ENCODE measurements around the gene MKS1. TPM values are rescaled to one million over a fixed set of nuclear protein-coding genes. Genes with fewer than 3 reads are reported as not detected.

The MKS1 gene
- total RNA-seq, 1 experiment from 2014 or later = 23.9 TPM

DNA sequence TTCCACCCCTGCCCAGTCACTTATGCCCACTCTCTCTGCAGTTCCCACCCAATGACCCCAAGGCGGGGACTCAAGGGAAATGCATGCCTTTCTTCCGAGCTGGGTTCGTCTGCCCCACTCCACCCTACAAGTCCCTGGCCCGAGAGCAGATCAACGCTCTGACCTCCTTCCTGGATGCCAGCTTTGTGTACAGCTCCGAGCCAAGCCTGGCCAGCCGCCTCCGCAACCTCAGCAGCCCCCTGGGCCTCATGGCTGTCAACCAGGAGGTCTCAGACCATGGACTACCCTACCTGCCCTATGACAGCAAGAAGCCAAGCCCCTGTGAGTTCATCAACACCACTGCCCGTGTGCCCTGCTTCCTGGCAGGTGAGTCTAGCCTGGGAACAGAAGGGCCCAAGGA, 33.1 kb upstream of the MKS1 start:
- H3K79me2 ChIP-seq (ENCODE audit: low read length) = no peaks in the 10 kb centered on the region
- H4K20me1 ChIP-seq (ENCODE audit: low read length) = no peaks in the 10 kb centered on the region
- peaks cover 5% of the 10 kb centered on the region; the same call in 1 of the 2 replicates for H3K4me1 ChIP-seq (ENCODE audit: insufficient read depth, low read length)
- H3K36me3 ChIP-seq (ENCODE audit: low read depth, low read length) = no peaks in the 10 kb centered on the region
- H2AFZ ChIP-seq (ENCODE audit: low read length) = no peak overlapping the region
- no TSS peak for BruUV-seq (replicated peaks)
- ATAC-seq (no peak), DNase-seq (no peak)
- H3K9me3 ChIP-seq (ENCODE audit: low read length) = no peaks in the 10 kb centered on the region
- intact Hi-C loops (cut with micrococcal nuclease) = no loop called here
- H3F3A ChIP-seq (ENCODE audit: low read length, unreplicated experiment) = no peaks in the 10 kb centered on the region
- no peak overlapping the region for H3K9ac ChIP-seq (ENCODE audit: low read length)
- H3K27ac ChIP-seq (ENCODE audit: low read length) = no peak overlapping the region
- no peaks in the 10 kb centered on the region for H3K9me2 ChIP-seq (replicated peaks; ENCODE audit: low read length)
- H3K27me3 ChIP-seq (ENCODE audit: low read length) = peaks cover 36% of the 10 kb centered on the region
- POLR2A ChIA-PET (ENCODE audit: unreplicated experiment) = no interaction called here
- TF ChIP-seq EZH2 (IDR thresholded peaks at IDR 0.05; ENCODE audit: low read length, unreplicated experiment) (no peak), EZH2phosphoT487 (IDR thresholded peaks at IDR 0.05; ENCODE audit: borderline replicate concordance, low read length) (no peak)
- TF ChIP-seq, protein P1, sequence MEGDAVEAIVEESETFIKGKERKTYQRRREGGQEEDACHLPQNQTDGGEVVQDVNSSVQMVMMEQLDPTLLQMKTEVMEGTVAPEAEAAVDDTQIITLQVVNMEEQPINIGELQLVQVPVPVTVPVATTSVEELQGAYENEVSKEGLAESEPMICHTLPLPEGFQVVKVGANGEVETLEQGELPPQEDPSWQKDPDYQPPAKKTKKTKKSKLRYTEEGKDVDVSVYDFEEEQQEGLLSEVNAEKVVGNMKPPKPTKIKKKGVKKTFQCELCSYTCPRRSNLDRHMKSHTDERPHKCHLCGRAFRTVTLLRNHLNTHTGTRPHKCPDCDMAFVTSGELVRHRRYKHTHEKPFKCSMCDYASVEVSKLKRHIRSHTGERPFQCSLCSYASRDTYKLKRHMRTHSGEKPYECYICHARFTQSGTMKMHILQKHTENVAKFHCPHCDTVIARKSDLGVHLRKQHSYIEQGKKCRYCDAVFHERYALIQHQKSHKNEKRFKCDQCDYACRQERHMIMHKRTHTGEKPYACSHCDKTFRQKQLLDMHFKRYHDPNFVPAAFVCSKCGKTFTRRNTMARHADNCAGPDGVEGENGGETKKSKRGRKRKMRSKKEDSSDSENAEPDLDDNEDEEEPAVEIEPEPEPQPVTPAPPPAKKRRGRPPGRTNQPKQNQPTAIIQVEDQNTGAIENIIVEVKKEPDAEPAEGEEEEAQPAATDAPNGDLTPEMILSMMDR (conservative IDR thresholded peaks at IDR 0.05; ENCODE audit: low read depth, low read length) = no peak
- no peak overlapping the region for H3K4me2 ChIP-seq (ENCODE audit: low read length)
- CTCF ChIA-PET = no interaction called here
- no peak overlapping the region for H3K4me3 ChIP-seq (ENCODE audit: low read length)

DNA sequence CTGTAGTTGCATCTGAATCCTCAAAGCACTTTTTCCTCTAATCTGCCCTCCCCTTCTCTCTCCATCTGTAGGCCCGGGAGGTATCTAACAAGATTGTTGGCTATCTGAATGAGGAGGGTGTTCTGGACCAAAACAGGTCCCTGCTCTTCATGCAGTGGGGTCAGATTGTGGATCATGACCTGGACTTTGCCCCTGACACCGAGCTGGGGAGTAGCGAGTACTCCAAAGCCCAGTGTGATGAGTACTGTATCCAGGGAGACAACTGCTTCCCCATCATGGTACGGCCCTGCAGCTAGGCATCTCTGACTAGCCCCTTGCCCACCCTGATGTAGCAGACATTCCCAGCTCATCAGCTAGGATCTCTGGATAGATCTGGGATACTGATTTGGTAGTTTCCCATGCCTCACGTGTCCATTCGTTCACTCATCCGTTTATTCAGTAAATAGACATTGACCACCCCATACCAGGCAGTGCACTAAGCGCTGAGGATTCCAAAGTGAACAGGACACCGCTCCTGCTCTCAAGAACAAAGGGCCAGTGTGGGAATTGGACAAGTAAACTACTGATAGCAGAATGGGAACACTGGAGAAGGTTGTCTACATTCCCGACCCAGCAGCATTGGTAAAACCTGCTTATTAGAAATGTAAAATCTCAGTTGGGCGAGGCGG, 31.4 kb upstream of the MKS1 start:
- Histone ChIP-seq H3K9me2 (replicated peaks; ENCODE audit: low read length) (no peaks in the 10 kb centered on the region), H3K27me3 (ENCODE audit: low read length) (peaks cover 35% of the 10 kb centered on the region), H3K4me2 (ENCODE audit: low read length) (no peak overlapping the region), H3K27ac (ENCODE audit: low read length) (no peak overlapping the region), H3K4me1 (ENCODE audit: insufficient read depth, low read length) (peaks cover 5% of the 10 kb centered on the region; the same call in 1 of the 2 replicates), H3K79me2 (ENCODE audit: low read length) (no peaks in the 10 kb centered on the region), H3K9ac (ENCODE audit: low read length) (no peak overlapping the region), H4K20me1 (ENCODE audit: low read length) (no peaks in the 10 kb centered on the region), H3F3A (ENCODE audit: low read length, unreplicated experiment) (no peaks in the 10 kb centered on the region), H3K4me3 (ENCODE audit: low read length) (no peak overlapping the region), H2AFZ (ENCODE audit: low read length) (peak overlapping the region; percentile 84; the same call in 1 of the 2 replicates), H3K9me3 (ENCODE audit: low read length) (no peaks in the 10 kb centered on the region), H3K36me3 (ENCODE audit: low read depth, low read length) (no peaks in the 10 kb centered on the region)
- BruUV-seq (replicated peaks) = no TSS peak
- TF ChIP-seq, protein P1 (conservative IDR thresholded peaks at IDR 0.05; ENCODE audit: low read depth, low read length) = no peak
- TF ChIP-seq EZH2 (IDR thresholded peaks at IDR 0.05; ENCODE audit: low read length, unreplicated experiment) (no peak), EZH2phosphoT487 (IDR thresholded peaks at IDR 0.05; ENCODE audit: borderline replicate concordance, low read length) (no peak)
- intact Hi-C loops (cut with micrococcal nuclease) = no loop called here
- DNase-seq (no peak), ATAC-seq (no peak)
- ChIA-PET CTCF (interaction anchor here (0.8 kb wide), 2 partner anchors 129 to 167 kb away, joined by 4 to 8 read pairs; partner anchors contain the start of gene RNF43), POLR2A (ENCODE audit: unreplicated experiment) (no interaction called here)
